Spinal cord (tissue), 10 donors: Measurements from ENCODE around the gene PTPRB. TPM values are rescaled to one million over a fixed set of nuclear protein-coding genes. Genes with fewer than 3 reads are reported as not detected.

ENCODE experiments used
- DNase-seq, 6 donors: peaks; one replicate each; pipeline versions ENCODE4 v3.0.0 to v3.0.0-alpha.2; 2013 to 2015; ENCODE audit warnings: low spot score in 6 of 6, low read depth in 4 of 6
- H3K27ac ChIP-seq: one replicate; pipeline ENCODE4 v1.5.1; 2013; ENCODE audit warnings: low read depth, low read length, control low read depth
- H3K27me3 ChIP-seq: one replicate; pipeline ENCODE4 v1.6.1; 2013; ENCODE audit warnings: low read length; ENCODE audit not compliant: control insufficient read depth, insufficient read depth
- H3K36me3 ChIP-seq: one replicate; pipeline ENCODE4 v1.6.1; 2013; ENCODE audit warnings: low read length; ENCODE audit not compliant: control insufficient read depth, insufficient read depth
- H3K4me1 ChIP-seq: one replicate; pipeline ENCODE4 v1.6.1; 2013; ENCODE audit warnings: low read length; ENCODE audit not compliant: control insufficient read depth, insufficient read depth
- H3K4me3 ChIP-seq: one replicate; pipeline ENCODE4 v1.5.1; 2013; ENCODE audit warnings: low read depth, low read length, control low read depth
- H3K9me3 ChIP-seq: one replicate; pipeline ENCODE4 v1.6.1; 2013; ENCODE audit warnings: low read length; ENCODE audit not compliant: control insufficient read depth, insufficient read depth
- WGBS: methylation state at CpG from one replicate; pipeline ENCODE4 v1.1.5; 2013; ENCODE audit warnings: missing lambda C conversion rate; ENCODE audit not compliant: insufficient coverage; 5-methylcytosine and 5-hydroxymethylcytosine counted together
- long read RNA-seq, 4 donors: transcript quantifications; one replicate each; lab custom pipeline, GENCODE V29; 2026
- polyA plus RNA-seq, 2 donors: library from polyadenylated mRNA; unstranded; fragments of 120-200 nt; gene quantifications; one replicate each; pipeline ENCODE4 v1.2.1, GENCODE V29; 2013; ENCODE audit not compliant: insufficient read length in 2 of 2
- total RNA-seq, 2 donors: library from RNA; depleted of rRNA in 1 of 2; stranded (reverse); fragments of 120-200 nt in 1 of 2; fragments of >200 nt in 1 of 2; gene quantifications; one replicate each; pipeline versions ENCODE4 v1.2.3 to v1.2.4, GENCODE V29; 2013 to 2014
- donor health status: healthy.

PTPRB gene
- total RNA-seq, result 10 to 100 TPM; 13.9 to 24.7 TPM
- polyA plus RNA-seq, result 10 to 100 TPM in 1 of 2 donors, 1 to 10 TPM in 1; 6.7 to 10.7 TPM
- long read RNA-seq, donor 1, partial matches to known transcripts, result 0 of 1 reads
- long read RNA-seq, donor 1, other reads (novel, unspliced or antisense), result 0 of 1 reads
- long read RNA-seq, donor 2, partial matches to known transcripts, result 0 of 1 reads
- long read RNA-seq, donor 2, other reads (novel, unspliced or antisense), result 0 of 1 reads
- long read RNA-seq, donor 3, result 0 reads
- long read RNA-seq, donor 4, partial matches to known transcripts, result 0 of 1 reads
- long read RNA-seq, donor 4, other reads (novel, unspliced or antisense), result 0 of 1 reads

DNA sequence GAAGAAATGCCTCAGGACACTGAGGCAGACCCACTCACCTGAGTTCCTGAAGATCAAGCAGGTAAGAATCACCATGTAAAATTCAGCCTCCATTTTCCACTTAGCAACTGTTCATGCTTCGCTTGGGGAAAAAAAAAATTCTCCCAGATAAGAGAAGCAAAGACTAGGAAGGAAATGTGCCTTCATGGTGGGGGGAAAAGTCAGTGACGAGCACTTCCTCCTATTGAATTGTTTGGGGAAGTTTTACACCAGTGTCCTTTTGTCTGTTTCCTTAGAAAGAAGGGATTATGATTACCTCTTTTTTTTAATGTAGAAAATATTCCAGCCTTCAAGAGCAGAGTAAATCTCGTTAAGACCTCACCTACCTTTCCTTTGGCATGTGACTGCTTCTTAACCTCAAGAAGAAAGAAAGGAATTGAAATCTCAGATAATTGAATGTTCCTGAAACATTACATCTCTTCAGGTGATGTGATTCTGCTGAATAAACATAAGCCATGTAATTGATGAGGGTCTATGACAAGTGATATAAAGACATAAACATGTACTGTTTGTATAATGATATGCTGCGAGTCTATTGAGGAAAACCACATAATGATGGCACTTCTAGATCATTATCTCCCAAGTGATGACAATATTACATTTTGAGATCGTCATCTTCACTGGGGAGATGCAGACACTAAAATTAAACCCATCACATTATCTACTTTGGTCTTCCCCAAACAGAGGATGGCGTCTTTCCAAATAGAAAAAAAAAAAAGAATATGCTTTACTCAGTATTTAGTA is at the start of gene PTPRB:
Gene PTPRB, minus strand, starts transcription at position 127 of the 783 bp plus-strand sequence. Its CDS starts 34 bp downstream, at position 93.
- no peaks in the 10 kb centered on the region for H3K9me3 ChIP-seq
- H3K4me1 ChIP-seq, result no peaks in the 10 kb centered on the region
- no peaks in the 10 kb centered on the region for H3K36me3 ChIP-seq
- H3K4me3 ChIP-seq, result no peak within 1 kb of the TSS
- WGBS, result no CpG with 5 or more reads among the region's 6 CpGs
- no peaks in the 10 kb centered on the region for H3K27me3 ChIP-seq
- H3K27ac ChIP-seq, result no peak within 1 kb of the TSS
- peak in 1 of 6 donors; percentile 62 for DNase-seq

DNA sequence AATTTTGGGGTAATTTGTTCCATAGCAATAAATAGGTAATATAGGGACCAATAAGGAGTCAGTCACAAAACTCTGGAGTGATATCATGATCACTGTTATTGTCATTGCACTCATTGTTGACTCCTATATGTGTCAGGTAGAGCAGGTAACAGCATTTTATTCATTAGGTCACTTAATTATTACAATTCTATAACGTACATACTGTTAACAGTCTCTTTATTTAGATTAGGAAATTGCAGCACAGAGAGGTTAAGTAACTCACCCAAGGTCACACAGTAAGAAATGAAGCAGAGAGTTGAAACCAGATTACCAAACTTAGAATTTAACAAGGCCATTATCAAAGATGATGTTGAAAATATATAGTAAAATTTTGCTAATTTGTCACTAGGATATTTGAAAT is 49.7 kb upstream of the PTPRB start:
- H3K4me1 ChIP-seq, result no peaks in the 10 kb centered on the region
- no peaks in the 10 kb centered on the region for H3K36me3 ChIP-seq
- no peak for DNase-seq
- no CpG with 5 or more reads among the region's 1 CpG for WGBS
- H3K27ac ChIP-seq, result no peak overlapping the region
- H3K9me3 ChIP-seq, result no peaks in the 10 kb centered on the region
- no peaks in the 10 kb centered on the region for H3K27me3 ChIP-seq
- H3K4me3 ChIP-seq, result no peak overlapping the region

DNA sequence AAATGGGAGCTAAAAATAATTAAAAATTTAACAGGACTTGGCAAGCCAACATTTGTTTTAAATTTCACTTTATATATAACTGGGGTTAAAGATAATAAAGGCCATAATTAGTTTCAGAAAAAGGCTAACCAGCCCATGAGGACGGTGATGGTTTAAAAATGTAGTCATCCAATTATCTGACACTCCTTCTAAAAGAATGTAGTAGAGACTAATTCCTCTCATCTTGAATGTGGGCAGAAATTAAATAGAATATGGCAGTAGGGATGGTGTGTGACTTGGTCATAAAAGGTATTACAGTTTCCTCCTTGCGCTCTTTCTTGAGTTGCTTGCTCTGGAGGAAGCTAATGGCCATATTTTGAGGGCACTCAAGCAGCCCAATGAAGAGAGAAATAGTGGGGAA is 49.1 kb upstream of the PTPRB start:
- WGBS, result 75% methylated on average over 1 of the region's 2 CpGs
- no peak for DNase-seq
- no peak overlapping the region for H3K27ac ChIP-seq

DNA sequence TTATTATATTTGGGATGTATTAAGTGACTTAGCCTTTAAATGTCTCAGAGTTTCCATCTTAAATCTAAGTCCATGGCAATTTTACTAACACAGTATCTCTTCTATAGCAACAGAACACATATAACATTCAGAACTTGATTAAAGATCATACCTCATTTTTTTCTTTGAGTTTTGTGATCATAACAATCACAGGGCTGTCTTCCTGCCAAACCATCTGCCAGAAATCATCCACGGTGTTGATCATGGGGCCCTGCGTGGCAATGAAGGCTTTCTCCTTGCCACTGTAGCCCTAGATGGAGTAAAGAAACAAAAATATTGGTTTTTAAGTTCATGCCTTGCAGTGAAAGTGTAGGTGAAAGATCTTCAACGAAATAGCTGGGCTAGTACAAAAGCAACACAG is 46.7 kb upstream of the PTPRB start:
- Histone ChIP-seq H3K9me3 (no peaks in the 10 kb centered on the region), H3K4me1 (no peaks in the 10 kb centered on the region), H3K4me3 (no peak overlapping the region), H3K27me3 (no peaks in the 10 kb centered on the region), H3K36me3 (no peaks in the 10 kb centered on the region), H3K27ac (no peak overlapping the region)
- WGBS, result 100% methylated on average over 1 of the region's 3 CpGs
- no peak for DNase-seq

More for the DNA sequence above, 49.1 kb upstream of the PTPRB start:
- Histone ChIP-seq H3K4me1 (no peaks in the 10 kb centered on the region), H3K9me3 (no peaks in the 10 kb centered on the region), H3K27me3 (no peaks in the 10 kb centered on the region), H3K4me3 (no peak overlapping the region), H3K36me3 (no peaks in the 10 kb centered on the region)

DNA sequence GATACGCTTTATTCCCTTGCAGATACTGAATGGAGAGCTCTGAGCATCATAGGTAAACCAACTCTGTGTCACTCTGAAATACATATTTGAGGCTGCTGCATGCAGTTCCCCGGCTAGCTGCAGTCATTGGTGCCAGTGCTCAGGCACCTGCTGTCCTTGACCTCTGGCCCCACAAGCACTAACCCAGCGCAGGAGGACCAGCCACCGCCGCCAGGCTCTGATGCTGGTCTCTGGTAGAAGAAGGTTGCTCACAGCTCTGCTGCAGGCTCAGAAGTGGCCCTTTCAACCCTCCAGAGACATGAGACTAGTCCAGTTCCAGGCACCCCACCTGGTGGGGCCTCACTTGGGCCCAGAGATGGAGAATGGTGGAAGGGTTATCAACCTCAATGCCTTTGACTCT is 34.5 kb upstream of the PTPRB start:
- peaks cover 3% of the 10 kb centered on the region for H3K36me3 ChIP-seq
- no peaks in the 10 kb centered on the region for H3K9me3 ChIP-seq
- H3K4me3 ChIP-seq, result no peak overlapping the region
- no peaks in the 10 kb centered on the region for H3K27me3 ChIP-seq
- DNase-seq, result no peak
- no peaks in the 10 kb centered on the region for H3K4me1 ChIP-seq
- WGBS, result 98% methylated on average over 4 of the region's 5 CpGs
- no peak overlapping the region for H3K27ac ChIP-seq

DNA sequence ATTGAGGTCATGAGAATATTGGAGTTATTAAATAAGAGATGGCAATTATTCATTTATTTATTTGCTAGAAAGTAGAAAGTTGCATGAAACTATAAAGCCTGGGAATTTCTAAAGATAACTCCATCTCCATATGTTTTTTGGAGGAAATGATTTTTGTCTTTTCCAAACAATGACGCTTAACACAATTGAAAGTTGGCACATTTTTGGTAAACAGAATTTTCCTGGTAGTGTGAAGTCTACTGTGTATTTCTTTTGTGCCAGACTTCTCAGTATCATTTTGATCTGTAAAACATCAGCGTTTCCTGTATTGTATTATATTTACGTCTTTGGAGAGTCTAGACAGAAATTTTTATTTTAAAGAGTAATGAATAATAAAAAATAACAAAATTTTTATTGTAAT is 33.7 kb upstream of the PTPRB start:
- Histone ChIP-seq H3K27ac (no peak overlapping the region), H3K4me3 (no peak overlapping the region), H3K36me3 (peaks cover 3% of the 10 kb centered on the region), H3K9me3 (no peaks in the 10 kb centered on the region), H3K27me3 (no peaks in the 10 kb centered on the region), H3K4me1 (no peaks in the 10 kb centered on the region)
- 60% methylated on average over 1 of the region's 3 CpGs for WGBS
- no peak for DNase-seq

DNA sequence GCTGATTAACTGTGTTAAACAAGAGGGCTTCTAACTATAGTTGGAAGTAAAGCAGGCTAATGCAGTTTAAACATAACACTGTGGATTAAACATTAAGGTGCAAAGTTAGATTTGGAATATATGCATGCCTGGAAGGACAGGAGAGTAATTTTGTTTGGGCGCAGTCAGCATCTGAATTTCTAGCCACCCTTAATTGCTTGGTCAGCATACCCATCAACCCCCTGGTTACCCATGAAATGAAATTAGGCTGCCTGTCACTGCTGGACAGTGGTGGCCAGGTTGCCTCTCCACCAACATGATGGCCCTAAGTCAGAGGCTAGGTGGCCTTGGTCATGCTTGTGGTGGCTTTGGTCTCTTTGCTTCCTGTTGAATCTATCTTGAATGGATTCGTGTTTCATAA is 30.0 kb upstream of the PTPRB start:
- Histone ChIP-seq H3K9me3 (no peaks in the 10 kb centered on the region), H3K36me3 (peaks cover 3% of the 10 kb centered on the region), H3K27me3 (no peaks in the 10 kb centered on the region), H3K27ac (no peak overlapping the region), H3K4me1 (no peaks in the 10 kb centered on the region), H3K4me3 (no peak overlapping the region)
- no peak for DNase-seq
- WGBS, result 93% methylated on average over 2 of the region's 2 CpGs

DNA sequence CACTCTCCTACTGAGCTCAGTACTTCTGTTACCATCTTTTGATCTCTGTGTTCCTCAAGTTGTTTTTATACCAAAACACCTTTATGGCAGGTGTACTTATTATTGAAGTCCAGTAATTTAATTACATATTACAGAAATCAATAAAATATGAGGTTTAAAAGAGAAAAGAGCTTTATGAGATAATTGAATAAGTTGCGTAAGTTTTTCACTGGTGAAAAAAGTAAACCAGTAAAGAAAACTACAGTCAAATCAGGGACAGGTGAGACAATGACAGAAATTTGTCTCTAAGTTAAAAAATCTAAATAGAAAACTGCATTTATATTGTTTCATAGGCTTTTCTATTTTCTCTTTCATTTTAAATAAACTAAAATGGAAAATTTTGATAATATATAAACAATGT is 29.1 kb upstream of the PTPRB start:
- Histone ChIP-seq H3K27ac (no peak overlapping the region), H3K9me3 (no peaks in the 10 kb centered on the region), H3K4me1 (no peaks in the 10 kb centered on the region), H3K27me3 (no peaks in the 10 kb centered on the region), H3K36me3 (peaks cover 3% of the 10 kb centered on the region), H3K4me3 (no peak overlapping the region)
- no peak for DNase-seq
- WGBS, result no CpG with 5 or more reads among the region's 1 CpG

DNA sequence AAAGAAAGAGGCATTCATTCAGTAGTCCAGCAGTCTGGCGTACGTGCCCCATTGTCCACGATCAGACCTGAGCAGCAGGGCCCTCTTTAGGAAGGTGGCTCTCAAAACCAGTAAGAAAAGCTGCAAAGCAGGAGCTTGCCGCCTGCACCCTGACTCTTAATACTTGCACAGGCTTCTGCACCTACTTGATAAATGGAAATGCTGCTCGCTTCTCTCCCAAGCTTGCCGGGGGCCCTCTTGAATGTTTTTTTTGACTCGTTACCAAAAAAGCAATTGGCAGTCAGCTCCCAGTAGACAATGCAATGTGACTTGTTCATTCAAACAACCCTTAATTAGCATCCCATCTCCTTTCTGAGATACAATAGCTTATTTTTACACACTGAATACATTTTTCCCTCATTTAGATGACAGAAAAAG is 27.2 kb upstream of the PTPRB start:
- H3K27me3 ChIP-seq, result no peaks in the 10 kb centered on the region
- peaks cover 3% of the 10 kb centered on the region for H3K36me3 ChIP-seq
- no peak overlapping the region for H3K27ac ChIP-seq
- DNase-seq, result peak in 3 of 6 donors; percentile 26 to 78 (median 73)
- H3K9me3 ChIP-seq, result no peaks in the 10 kb centered on the region
- WGBS, result 12% methylated on average over 7 of the region's 7 CpGs
- no peak overlapping the region for H3K4me3 ChIP-seq
- no peaks in the 10 kb centered on the region for H3K4me1 ChIP-seq

DNA sequence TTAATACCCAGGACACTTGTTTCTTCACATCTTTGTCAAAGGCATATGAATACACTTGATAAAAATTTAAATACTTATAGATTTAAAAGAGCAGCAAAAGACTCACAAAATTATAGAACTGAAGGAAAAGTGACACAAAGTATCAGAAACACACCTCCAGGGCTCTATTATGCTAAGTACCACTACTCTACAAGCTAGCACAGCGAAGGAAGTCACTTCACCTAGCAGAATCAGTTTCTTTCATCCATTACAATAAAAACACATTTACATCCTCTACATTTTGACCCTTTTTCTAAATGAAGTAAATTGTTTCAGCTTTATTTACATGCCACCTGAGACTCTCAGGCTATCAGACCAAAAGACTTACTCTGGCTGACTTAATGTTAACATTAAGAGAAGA is 26.6 kb upstream of the PTPRB start:
- no CpG with 5 or more reads among the region's 1 CpG for WGBS
- H3K9me3 ChIP-seq, result no peaks in the 10 kb centered on the region
- H3K4me1 ChIP-seq, result no peaks in the 10 kb centered on the region
- peak in 1 of 6 donors; percentile 35 for DNase-seq
- H3K27ac ChIP-seq, result no peak overlapping the region
- H3K27me3 ChIP-seq, result no peaks in the 10 kb centered on the region
- peaks cover 3% of the 10 kb centered on the region for H3K36me3 ChIP-seq
- no peak overlapping the region for H3K4me3 ChIP-seq
